Ammon's horn (tissue), 1 donor: ENCODE results near the gene CNTNAP2.

Experiments
- DNase-seq: peaks from one replicate; pipeline ENCODE4 v3.0.0-alpha.2; 2016; ENCODE audit warnings: low spot score

Gene CNTNAP2

DNA sequence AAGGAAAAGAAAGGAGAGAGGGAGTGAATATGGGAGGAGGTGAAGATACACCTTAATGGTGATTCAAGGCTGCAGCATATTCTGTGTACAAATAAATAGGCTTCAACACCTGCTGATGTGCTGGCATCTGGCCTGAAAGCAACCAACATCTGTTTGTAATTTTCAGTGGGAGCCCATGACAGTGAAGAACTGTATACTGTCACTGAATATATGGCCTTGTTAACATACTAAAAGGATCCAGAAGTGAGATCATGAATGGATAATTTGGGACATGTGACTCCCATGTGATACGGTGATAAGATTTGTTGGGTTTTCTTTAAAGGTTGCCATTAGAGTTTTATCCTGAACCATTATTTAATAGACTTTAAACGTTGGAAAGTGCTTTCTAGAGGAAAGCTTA, 459.3 kb downstream of the CNTNAP2 start:
- no peak for DNase-seq

DNA sequence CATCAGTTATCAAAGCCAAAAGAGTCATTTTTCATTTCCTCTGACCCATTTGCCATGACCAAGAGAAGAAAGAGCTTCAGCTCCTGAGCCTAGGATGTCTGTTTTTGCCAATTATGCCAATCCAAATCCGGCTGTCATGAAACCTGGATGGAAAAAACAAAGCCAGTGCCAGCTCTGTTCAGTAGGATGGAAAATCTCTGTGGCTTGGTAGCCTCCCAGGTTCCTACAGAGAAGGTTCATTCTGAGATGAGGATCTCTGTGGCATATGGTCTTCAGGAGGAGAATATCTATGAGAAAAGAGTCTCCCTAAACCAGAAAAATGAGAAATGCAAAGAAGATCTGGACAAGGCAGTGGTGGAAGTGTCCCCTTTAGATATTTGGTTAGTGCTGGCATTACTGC, 475.4 kb downstream of the CNTNAP2 start:
- no peak for DNase-seq

DNA sequence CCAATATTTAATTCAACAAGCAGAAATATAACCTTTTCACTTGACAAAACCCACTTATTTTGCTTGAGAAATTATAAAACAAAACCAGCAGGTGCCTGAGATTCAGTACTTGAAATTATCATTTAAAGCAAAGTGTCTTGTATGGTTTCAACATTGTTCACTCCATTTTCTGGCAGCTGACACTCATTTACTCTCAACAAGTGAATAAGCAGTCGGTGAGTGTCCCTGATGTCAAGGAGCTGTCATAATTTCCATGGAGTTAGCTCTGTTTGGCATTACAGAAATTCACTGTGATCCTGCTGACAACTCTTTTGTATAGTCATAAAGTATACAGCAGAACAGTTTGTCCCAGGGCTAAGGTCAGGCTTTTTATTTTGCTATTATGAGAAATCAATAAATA, 490.0 kb downstream of the CNTNAP2 start:
- no peak for DNase-seq

DNA sequence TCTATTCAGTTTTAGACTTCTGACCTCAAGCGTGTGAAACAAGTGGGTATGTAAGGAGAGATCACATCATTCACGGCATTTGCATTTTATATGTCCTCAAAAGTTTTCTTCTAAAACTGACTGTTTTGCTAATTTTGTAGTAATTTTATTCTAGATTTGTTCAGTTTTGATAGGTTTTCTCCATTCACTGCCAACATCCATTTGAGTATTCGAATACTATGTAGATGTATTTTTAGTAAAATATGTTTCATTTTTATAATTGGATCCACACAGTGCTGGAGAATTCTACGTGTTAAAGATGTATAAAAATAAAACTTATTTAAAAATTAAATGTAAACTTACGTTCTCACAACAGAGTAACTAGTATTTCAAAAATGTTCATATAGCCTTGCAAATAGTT, 503.0 kb downstream of the CNTNAP2 start:
- DNase-seq: no peak

DNA sequence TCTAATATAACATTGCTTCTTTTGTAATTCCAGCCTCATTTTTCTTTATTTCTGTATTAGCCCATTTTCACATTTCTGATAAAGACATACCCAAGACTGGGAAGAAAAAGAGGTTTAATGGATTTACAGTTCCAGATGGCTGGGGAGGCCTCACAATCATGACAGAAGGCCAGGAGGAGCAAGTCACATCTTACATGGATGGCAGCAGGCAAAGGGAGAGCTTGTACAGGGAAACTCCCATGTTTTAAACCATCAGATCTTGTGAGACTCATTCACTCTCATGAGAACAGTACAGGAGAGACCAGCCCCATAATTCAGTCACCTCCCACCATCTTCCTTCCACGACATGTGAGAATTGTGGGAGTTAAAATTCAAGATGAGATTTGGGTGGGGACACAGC, 510.3 kb downstream of the CNTNAP2 start:
- DNase-seq: no peak

DNA sequence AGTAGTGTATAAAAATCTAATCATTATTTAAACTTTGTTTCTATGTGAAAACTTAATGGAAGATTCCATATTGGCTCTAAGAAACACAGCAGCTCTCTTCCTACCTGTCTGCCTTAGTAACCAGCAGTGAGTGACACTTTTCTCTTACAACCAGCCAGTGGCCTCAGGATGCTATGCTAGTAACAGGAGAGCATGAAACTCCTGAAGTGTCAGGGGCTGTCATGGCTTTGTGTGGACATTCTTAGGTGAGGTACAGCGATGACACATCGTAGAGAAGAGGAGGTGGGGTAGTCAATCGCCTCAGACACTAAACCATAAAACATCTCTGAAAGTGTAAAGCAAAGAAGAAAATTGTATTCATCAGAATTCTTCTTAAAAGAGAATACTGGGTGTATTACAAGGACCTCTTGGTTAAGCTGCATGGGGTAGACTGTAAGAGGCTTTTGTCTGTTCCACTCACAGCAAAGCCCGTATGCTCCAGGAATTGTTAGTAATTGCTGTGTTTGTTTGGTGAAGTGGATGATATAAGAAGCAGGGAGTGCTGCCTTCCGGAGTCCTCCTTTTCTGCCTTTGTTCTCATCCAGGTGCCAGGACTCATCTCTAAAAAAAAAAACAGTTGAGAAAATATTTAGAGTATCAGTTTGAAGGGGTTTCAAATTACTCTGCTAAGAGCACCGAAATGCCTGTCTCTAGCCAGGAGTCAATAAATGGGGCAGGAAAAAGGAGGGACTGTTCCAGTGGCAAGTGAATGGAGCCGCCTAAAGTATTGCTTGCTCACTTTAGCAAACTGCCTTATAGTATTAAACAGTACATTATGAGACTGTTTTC, 518.8 kb downstream of the CNTNAP2 start:
- DNase-seq: no peak

DNA sequence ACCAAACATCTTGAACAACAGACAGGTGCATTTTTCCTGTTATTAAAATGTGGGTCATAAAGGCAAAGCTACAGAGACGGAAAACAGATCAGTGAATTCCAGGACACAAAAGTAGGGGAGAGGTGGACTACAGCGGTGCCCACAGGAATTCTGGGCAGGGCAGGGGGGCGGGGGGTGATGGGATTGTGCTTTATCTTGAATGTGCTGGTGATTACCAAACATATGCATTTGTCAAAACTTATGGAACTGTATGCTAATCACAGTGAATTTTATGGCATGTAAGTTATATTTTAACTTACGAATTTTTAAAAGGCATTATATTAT, 519.4 kb downstream of the CNTNAP2 start:
- DNase-seq: no peak

DNA sequence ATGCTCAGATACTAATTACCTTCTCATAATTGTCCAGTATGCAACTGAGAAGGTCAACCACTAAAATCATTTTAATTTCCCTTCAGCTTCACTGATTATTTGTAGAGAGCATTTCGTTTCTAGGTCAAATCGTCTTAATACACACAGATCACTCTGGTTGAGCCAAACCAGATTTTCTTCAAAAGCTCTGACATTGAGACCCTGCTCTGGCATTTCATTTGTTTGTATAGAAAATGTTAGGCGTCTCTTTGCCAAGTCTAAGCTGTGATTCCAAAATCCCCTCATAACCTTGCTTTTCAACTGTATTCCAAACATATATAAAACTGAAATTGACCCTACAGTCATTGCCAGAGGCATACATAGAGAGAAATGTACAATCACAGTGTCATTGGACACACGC, 520.0 kb downstream of the CNTNAP2 start:
- DNase-seq: no peak

DNA sequence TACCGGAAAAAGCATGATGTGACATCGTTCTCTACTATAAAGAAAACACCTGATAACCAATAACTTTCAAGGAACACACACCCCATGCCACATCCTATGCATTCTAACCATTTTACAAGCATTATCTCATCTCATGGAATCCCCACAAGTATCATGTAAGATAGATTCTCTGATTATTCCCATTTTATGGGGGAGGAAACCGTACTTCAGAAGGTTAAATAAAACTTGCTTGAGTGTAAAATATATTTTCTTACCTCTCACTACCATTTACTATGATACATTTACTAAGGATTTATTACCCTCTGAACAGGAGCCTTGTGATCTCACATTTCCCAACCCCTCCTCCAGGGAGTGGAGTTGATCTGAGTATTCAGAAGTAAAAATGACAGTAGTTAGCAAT, 522.7 kb downstream of the CNTNAP2 start:
- DNase-seq: no peak

DNA sequence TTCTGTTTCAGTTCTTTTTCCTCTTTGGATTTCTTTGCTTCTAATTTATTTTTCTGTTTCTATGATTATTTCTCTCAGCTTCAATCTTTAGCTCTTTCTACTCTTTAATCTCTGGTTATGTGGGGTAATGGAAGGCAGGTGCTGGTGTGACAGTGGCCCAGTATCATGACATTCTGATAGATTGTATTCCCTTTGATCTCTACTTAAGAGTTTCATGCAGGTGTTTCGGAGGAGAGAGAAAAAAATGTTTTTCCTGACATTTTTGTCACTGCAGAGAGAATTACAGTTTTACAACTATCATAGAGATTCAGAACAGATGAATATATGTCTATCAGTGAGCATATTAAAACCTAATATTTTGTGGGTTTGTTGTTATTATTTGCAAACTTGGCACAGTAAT, 524.9 kb downstream of the CNTNAP2 start:
- DNase-seq: no peak

DNA sequence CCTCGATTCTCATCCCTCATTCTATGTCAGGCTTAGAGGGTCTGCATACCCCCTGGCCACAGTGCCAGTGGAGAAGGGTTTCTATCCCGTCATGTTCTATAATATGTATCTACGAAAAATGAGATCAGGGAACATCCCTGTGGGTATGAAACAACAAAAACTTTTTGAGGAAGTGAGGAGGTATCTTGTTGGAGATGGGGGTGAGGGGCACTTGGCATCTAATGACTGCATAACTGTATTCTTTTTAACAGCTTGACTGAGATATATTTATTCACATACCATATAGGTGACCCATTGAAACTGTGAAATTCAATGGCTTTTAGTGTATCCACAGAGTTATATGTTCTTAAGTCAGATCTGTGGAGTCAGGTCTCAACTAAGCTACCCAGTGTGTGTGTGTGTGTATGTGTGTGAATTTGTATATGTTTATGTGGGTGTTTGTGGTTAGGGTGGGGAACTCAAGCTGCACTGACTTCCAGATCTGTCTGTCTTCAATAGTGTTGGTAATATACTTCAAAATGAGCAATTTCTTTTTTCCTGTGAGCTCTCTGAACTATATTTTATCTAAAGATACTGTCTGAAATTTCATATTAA, 528.9 kb downstream of the CNTNAP2 start:
- DNase-seq: no peak

DNA sequence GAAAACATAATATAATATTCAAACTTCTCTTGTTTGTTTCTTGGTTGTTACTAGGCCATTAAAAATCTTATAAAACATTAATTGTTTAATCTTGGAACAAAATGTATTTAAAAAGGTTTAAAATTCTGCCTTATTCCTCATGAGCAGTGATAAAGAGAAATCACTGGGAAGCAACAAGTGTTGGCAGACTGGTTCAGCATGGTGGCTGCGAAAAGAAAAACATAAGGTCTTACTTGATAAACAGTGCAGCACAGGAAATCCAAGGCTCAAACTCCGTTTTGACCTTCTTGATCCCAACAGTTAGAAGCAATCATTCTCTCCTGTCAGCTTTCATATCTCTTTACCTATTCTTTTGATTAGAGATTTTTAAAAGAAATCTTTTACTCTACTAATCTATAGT, 530.8 kb downstream of the CNTNAP2 start:
- no peak for DNase-seq

DNA sequence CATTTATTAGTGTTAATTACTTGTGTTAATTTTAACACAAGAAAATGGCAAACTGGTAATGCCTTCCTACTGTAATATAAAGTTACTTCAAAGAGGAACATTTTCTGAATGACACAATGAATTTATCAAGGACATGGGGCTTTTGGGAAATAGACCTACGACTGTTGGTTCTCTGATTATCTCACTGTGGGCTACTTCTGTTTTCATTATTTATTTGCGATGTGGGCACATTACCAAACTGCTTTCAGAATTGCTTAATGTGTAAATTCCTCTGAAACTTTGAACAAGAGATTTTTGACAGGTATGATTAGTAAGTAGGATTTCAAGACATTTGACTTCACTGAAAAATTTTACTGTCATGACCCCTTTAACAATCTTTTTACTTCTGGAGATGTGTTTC, 535.6 kb downstream of the CNTNAP2 start:
- no peak for DNase-seq

DNA sequence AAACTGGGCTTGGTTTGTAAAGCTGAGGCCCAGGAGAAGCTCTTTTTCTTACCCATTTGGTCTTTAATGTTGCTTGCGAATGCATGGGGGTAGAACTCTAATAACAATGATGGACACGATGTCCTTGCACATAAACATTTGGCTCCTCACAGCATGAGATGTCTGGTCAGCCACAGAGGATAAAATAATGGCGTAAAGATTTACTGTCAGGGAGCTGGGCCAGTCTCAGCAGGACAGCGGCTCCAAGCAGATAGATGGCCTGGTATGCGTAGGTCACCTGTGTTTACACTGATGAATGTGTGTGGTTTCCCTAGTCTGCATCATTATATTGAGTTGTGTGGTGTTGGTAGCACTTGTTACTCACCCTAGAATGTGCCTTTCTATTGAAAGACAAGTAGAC, 537.4 kb downstream of the CNTNAP2 start:
- DNase-seq: no peak

DNA sequence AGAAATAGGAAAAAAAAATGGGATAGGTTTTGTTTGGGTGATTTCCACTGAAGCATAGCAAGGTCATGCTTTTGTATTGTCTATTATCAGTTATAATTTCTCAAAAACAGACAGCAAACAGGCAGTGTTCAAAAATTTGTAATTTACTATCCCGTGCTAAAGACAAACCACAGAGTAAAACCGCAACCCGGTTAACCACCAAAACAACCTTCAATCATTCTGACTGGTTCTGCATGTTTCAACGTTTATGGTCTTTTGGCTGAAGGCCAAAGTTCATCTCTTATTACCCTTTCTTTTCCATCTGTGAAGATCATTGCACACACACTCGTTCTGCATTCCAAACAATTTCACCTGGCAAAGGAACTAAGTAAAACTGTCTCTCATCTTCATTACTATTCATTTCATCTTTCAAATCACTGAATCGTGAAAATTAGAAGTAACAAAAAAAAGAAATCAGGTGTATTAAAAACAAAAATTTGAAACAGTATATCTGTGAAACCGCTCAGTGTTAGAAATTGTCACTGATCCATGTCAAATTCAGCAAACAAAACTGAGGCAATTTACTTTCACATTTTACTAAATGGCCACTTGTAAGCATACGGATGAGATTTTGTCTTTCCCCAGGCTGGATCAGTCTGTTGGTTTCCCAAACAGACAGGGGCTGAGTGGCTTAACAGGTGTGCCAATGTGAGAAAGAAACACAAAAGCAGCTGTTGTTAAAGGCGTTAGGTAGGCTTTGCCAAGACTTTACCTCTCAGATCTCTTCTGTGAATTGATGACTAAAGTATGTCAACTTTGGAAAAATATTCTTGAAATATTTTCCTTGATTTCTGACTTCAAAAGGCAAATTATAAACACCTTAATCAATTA, 539.6 kb downstream of the CNTNAP2 start:
- DNase-seq: no peak

DNA sequence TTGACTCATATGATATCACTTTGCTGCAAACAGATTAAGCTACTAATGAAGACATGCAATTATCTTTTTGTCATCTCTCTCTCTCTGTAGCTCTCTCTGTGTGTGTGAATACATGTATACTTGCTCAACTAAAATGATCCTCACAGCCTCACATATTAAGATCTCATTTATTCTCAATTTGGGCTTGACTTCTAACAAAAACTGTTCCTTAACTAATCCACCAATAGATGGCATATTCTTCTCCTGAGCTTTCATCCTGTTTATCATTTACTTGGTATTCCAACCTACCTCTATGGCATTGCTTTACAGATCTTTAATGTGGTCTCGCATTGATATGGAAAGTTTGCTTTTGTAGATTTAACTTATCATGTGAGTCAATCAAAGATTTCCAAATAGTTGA, 540.4 kb downstream of the CNTNAP2 start:
- no peak for DNase-seq

DNA sequence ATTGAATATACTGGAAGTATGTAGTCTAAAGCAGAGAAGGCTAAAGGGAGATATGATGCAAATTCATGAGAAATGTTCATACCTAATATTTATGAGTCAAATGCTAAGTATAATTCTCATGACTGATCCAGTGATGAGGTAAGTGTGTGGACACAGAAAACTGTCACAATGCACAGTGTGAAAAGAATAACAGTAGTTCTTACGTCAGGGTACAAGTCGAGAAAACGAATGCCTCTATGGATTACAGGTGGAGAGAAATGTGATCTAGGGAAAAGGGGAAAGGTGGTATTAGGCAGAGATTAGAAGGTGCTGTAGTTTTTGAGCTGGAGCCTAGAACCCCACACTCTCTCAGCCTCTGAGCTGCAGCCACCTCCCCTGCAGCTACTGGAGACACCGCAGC, 542.0 kb downstream of the CNTNAP2 start:
- no peak for DNase-seq

DNA sequence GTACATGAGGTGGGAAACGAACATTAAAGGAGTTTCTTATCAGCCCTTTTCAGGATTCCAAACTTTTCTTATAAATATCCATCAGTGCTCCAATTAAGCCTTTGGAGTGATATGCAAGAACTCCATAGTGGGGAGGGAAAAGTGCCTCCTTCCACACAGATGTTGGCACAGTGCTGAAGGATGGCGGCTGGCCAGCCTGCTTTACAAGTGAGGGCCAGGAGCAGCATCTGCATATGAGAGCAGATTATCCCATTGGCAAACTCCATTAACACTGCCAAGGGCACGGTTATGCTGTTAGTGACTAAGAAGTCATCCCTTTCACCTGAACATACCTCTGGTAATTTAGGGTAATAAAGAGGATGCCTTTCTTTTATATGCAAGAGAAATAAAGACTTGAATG, 543.1 kb downstream of the CNTNAP2 start:
- DNase-seq: no peak

DNA sequence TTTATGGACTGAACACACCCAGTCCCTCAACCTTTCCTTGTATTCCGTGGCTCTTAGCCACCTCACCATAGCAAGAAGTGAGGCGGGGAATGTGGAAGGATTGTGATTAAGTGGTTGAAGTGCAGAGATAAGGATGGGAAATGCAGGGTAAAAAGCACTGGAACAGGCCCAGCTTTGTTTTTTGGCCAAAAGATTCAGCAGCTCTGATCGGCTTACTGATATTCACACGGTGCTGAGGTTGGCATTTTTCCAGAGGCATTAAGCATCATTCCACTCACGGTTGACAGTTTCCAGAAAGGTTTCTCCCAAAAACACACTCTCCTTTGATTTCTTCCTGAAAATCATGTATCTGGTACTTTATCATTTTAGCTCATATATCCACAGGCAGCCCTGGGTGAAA, 544.2 kb downstream of the CNTNAP2 start:
- no peak for DNase-seq

DNA sequence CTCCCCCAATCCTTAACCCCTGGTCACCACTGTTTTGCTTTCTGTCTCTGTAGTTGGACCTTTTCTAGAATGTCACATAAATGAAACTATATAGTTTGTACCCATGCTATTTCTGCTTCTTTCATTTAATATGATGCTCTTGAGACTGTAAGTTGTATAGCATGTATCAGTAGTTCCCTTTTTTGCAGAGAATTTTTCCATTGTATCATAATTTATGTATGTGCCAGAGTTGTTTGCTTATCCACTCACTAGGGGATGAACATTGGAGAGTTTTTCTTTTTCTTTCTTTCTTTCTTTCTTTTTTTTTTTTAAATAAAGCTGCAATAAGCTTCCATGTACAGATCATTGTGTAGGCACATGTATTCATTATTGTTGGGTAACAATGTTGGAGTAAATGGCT, 544.8 kb downstream of the CNTNAP2 start:
- DNase-seq: no peak

DNA sequence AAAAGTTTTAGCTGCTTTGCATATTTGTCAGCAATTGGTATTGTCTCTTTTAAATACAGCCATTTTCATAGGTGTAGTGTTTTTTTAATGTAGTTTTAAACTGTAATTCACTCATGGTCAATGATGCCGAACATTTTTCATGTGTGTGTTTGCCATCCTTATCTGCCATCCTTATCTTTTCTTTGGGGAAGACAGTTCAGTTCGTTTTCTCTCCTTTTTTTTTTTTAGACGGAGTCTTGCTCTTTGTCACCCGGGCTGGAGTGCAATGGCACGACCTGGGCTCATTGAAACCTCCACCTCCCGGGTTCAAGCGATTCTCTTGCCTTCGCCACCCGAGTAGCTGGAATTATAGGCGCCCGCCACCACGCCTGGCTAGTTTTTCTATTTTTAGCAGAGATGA, 545.3 kb downstream of the CNTNAP2 start:
- DNase-seq: no peak

DNA sequence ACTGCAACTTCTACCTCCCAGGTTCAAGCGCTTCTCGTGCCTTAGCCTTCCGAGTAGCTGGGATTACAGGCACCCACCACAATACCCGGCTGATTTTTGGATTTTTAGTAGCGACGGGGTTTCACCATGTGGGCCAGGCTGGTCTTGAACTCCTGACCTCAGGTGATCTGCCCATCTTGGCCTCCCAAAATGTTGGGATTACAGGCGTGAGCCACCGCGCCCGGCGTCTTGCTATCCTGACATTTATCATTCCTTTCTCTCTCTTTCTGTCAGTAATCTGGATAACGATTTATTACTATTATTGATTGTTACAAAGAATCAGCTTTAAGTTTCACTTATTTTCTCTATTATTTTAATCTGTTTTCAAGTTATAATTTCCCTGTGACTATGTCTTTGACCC, 548.4 kb downstream of the CNTNAP2 start:
- DNase-seq: no peak

DNA sequence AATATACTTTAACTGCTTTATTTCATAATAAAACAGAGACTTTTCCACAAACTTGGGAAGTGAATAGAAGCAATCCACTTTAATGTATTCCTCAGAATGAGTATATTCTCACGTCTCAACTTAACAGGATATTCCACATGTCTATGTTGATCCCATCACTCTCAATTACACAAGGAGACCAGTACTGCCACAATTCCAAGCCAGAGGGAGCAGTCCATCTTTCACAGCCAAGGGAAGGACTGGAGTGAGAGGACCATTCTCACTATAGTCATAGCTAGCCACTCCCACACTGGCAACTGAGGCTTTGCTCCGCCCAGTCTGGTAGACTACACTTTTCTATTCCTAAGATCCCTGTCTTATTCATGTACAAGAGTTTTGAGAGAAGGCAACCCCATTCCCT, 553.9 kb downstream of the CNTNAP2 start:
- no peak for DNase-seq
